ENCODE measurements around the gene MBOAT2.

MBOAT2 gene

GRCh38 chr2:9002637-9003365, 683 bp downstream of the MBOAT2 start:
- Histone ChIP-seq H3K4me3 (ENCODE audit: low read depth, low read length) (peak overlapping the region; percentile 71), H3K4me1 (peaks cover 14% of the 10 kb centered on the region), H3K36me3 (no peaks in the 10 kb centered on the region; the same call in 1 of the 2 replicates), H3K9me3 (no peaks in the 10 kb centered on the region), H3K27me3 (no peaks in the 10 kb centered on the region)
- DNase-seq, result peak; percentile 38
- no peak for TF ChIP-seq CTCF (IDR thresholded peaks at IDR 0.05; ENCODE audit: low read depth, low read length)

GRCh38 chr2:9002313-9002636, 1.2 kb downstream of the MBOAT2 start:
- no peaks in the 10 kb centered on the region; the same call in 1 of the 2 replicates for H3K36me3 ChIP-seq
- no peak for DNase-seq
- peaks cover 14% of the 10 kb centered on the region for H3K4me1 ChIP-seq
- no peaks in the 10 kb centered on the region for H3K9me3 ChIP-seq
- H3K27me3 ChIP-seq, result no peaks in the 10 kb centered on the region
- TF ChIP-seq CTCF (IDR thresholded peaks at IDR 0.05; ENCODE audit: low read depth, low read length), result no peak
- H3K4me3 ChIP-seq (ENCODE audit: low read depth, low read length), result peak overlapping the region; percentile 71

- Histone ChIP-seq H3K4me3 (ENCODE audit: low read depth, low read length) (no peak overlapping the region; the same call in 1 of the 2 replicates), H3K4me1 (peaks cover 14% of the 10 kb centered on the region)
Measured at GRCh38 chr2:9001778-9002177, 1.7 kb downstream of the MBOAT2 start.

GRCh38 chr2:9001229-9001628, 2.3 kb downstream of the MBOAT2 start:
- no peaks in the 10 kb centered on the region for H3K27me3 ChIP-seq
- TF ChIP-seq CTCF (IDR thresholded peaks at IDR 0.05; ENCODE audit: low read depth, low read length), result no peak
- no peak for DNase-seq
- H3K4me3 ChIP-seq (ENCODE audit: low read depth, low read length), result no peak overlapping the region
- no peaks in the 10 kb centered on the region for H3K9me3 ChIP-seq
- H3K36me3 ChIP-seq, result no peaks in the 10 kb centered on the region; the same call in 1 of the 2 replicates
- H3K4me1 ChIP-seq, result peaks cover 14% of the 10 kb centered on the region

More at GRCh38 chr2:9001778-9002177, 1.7 kb downstream of the MBOAT2 start:
- TF ChIP-seq CTCF (IDR thresholded peaks at IDR 0.05; ENCODE audit: low read depth, low read length), result no peak
- H3K27me3 ChIP-seq, result no peaks in the 10 kb centered on the region
- H3K36me3 ChIP-seq, result no peaks in the 10 kb centered on the region; the same call in 1 of the 2 replicates
- H3K9me3 ChIP-seq, result no peaks in the 10 kb centered on the region
- DNase-seq, result no peak

- no peaks in the 10 kb centered on the region; the same call in 1 of the 2 replicates for H3K36me3 ChIP-seq
- H3K4me1 ChIP-seq, result peaks cover 14% of the 10 kb centered on the region
- no peaks in the 10 kb centered on the region for H3K27me3 ChIP-seq
- H3K4me3 ChIP-seq (ENCODE audit: low read depth, low read length), result no peak overlapping the region
- no peaks in the 10 kb centered on the region for H3K9me3 ChIP-seq
- DNase-seq, result no peak
- no peak for TF ChIP-seq CTCF (IDR thresholded peaks at IDR 0.05; ENCODE audit: low read depth, low read length)
Measured at GRCh38 chr2:9000442-9000841, 3.0 kb downstream of the MBOAT2 start.

GRCh38 chr2:8999797-9000196, 3.7 kb downstream of the MBOAT2 start:
- Histone ChIP-seq H3K4me3 (ENCODE audit: low read depth, low read length) (no peak overlapping the region), H3K9me3 (no peaks in the 10 kb centered on the region), H3K36me3 (no peaks in the 10 kb centered on the region; the same call in 1 of the 2 replicates), H3K27me3 (no peaks in the 10 kb centered on the region), H3K4me1 (peaks cover 14% of the 10 kb centered on the region)
- no peak for TF ChIP-seq CTCF (IDR thresholded peaks at IDR 0.05; ENCODE audit: low read depth, low read length)
- no peak for DNase-seq
